NB4 (cell line): ENCODE results near the gene KRTAP10-4.

Source experiments
- DNase-seq: peaks from one replicate; pipeline ENCODE4 v3.0.0; 2010; ENCODE audit warnings: low read depth
- H3K4me3 ChIP-seq: one replicate; pipeline ENCODE4 v1.5.1; 2011; ENCODE audit warnings: mild to moderate bottlenecking, low read depth, low read length, moderate library complexity
- CTCF ChIP-seq: IDR thresholded peaks from one replicate; pipeline ENCODE4 v1.5.1; 2012; ENCODE audit warnings: low read depth, low read length
- MAX ChIP-seq: IDR thresholded peaks from 2 replicates; pipeline ENCODE4 v1.6.1; 2011; ENCODE audit warnings: low read depth, low read length
- MYC ChIP-seq: IDR thresholded peaks from 2 replicates; pipeline ENCODE4 v1.6.1; 2011; ENCODE audit warnings: low read depth, low read length
- POLR2A ChIP-seq: IDR thresholded peaks from 2 replicates; pipeline ENCODE4 v1.6.1; 2011; ENCODE audit warnings: mild to moderate bottlenecking; ENCODE audit not compliant: insufficient read length; ENCODE audit errors: extremely low read depth

The KRTAP10-4 gene

GRCh38 chr21:44527983-44528633 is 45.4 kb upstream of the KRTAP10-4 start:
- H3K4me3 ChIP-seq, result no peak overlapping the region
- DNase-seq, result no peak
- TF ChIP-seq POLR2A (no peak), MAX (no peak), MYC (no peak), CTCF (no peak)

- DNase-seq, result no peak
- no peak overlapping the region for H3K4me3 ChIP-seq
- TF ChIP-seq MAX (no peak), MYC (no peak), POLR2A (no peak), CTCF (no peak)
Observed at GRCh38 chr21:44528634-44528995, 44.9 kb upstream of the KRTAP10-4 start.

- no peak overlapping the region for H3K4me3 ChIP-seq
- DNase-seq, result no peak
- TF ChIP-seq MAX (no peak), POLR2A (no peak), CTCF (no peak), MYC (no peak)
Observed at GRCh38 chr21:44529011-44529421, 44.5 kb upstream of the KRTAP10-4 start.

- H3K4me3 ChIP-seq, result no peak overlapping the region
- DNase-seq, result no peak
- TF ChIP-seq MYC, result no peak
- TF ChIP-seq MAX, result no peak
- TF ChIP-seq CTCF, result no peak
- no peak for TF ChIP-seq POLR2A
Observed at GRCh38 chr21:44529503-44530125, 43.9 kb upstream of the KRTAP10-4 start.

- DNase-seq, result no peak
- no peak for TF ChIP-seq MAX
- no peak for TF ChIP-seq CTCF
- TF ChIP-seq MYC, result no peak
- TF ChIP-seq POLR2A, result no peak
- H3K4me3 ChIP-seq, result no peak overlapping the region
Observed at GRCh38 chr21:44530221-44530902, 43.2 kb upstream of the KRTAP10-4 start.
